GM10266 (cell line): ENCODE measurements around the gene YPEL5.

Experiments
- DNase-seq: peaks from one replicate; pipeline ENCODE4 v3.0.0; 2012; ENCODE audit errors: extremely low spot score
- TF ChIP-seq, protein P1 (sequence below): IDR thresholded peaks from 2 replicates; pipeline ENCODE4 v1.5.1; 2012; ENCODE audit warnings: mild to moderate bottlenecking, low read depth; ENCODE audit not compliant: control insufficient read depth, insufficient read depth; ENCODE audit errors: missing control alignments

YPEL5 gene

DNA sequence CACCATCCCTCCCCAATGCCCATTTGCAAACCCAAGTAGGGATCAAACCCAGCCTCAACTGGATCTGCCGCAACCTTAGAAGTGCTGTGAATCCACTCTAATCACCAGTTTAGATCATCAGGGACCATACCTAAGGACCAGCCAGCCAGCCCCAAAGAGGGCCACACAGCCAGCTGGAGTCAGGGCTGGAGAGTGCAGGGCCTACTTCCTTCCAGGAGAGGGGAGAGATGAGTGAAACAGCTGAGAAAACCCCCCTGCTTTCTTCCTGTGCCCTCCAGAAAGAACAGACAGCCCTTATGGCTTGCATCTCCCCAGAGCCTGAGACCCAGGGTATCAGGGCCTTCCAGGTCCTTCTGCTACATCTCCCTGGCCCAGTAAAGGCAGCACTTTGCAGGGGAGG, 25.8 kb downstream of the YPEL5 start:
- no peak for DNase-seq
- TF ChIP-seq, protein P1, sequence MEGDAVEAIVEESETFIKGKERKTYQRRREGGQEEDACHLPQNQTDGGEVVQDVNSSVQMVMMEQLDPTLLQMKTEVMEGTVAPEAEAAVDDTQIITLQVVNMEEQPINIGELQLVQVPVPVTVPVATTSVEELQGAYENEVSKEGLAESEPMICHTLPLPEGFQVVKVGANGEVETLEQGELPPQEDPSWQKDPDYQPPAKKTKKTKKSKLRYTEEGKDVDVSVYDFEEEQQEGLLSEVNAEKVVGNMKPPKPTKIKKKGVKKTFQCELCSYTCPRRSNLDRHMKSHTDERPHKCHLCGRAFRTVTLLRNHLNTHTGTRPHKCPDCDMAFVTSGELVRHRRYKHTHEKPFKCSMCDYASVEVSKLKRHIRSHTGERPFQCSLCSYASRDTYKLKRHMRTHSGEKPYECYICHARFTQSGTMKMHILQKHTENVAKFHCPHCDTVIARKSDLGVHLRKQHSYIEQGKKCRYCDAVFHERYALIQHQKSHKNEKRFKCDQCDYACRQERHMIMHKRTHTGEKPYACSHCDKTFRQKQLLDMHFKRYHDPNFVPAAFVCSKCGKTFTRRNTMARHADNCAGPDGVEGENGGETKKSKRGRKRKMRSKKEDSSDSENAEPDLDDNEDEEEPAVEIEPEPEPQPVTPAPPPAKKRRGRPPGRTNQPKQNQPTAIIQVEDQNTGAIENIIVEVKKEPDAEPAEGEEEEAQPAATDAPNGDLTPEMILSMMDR = no peak

DNA sequence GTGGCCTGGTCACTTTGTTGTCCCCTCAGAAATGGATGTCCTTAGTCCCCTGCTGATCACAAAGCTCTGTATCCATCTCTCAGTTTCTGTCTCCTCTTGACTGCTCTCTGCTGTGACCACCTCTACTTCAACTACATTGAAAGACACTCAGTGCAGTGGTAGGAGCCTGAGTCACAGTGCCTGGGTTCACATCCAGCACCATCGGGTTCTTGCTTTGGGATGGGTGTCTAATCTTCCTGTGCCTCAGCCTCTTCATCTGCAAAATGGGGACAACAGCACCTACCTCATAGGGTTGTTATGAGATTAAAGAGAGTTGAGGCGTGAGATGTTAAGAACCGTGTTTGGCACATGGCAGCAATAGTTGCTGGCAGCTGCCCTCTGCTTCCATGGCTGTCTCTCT, 30.6 kb downstream of the YPEL5 start:
- TF ChIP-seq, protein P1 = no peak

DNA sequence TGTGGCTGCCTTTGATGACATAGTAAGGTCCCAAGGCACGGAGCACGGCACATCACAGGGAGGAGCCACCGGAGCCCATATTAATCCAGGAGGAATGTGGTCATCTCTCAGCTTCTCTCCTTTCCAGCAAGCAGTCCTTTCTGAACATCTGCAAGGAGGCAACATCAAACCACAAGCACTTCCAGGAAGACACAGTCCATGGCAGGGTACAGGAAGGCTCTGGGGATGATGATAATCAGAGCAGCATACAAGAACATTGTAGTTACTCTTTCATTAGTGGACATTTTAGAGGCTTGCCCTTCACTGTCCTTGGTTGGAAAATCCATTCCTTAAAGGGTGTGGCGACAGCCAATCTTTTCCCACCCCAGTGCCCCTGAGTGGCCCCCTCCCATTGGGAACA, 31.1 kb downstream of the YPEL5 start:
- no peak for DNase-seq

More for the DNA sequence above, 30.6 kb downstream of the YPEL5 start:
- no peak for DNase-seq

DNA sequence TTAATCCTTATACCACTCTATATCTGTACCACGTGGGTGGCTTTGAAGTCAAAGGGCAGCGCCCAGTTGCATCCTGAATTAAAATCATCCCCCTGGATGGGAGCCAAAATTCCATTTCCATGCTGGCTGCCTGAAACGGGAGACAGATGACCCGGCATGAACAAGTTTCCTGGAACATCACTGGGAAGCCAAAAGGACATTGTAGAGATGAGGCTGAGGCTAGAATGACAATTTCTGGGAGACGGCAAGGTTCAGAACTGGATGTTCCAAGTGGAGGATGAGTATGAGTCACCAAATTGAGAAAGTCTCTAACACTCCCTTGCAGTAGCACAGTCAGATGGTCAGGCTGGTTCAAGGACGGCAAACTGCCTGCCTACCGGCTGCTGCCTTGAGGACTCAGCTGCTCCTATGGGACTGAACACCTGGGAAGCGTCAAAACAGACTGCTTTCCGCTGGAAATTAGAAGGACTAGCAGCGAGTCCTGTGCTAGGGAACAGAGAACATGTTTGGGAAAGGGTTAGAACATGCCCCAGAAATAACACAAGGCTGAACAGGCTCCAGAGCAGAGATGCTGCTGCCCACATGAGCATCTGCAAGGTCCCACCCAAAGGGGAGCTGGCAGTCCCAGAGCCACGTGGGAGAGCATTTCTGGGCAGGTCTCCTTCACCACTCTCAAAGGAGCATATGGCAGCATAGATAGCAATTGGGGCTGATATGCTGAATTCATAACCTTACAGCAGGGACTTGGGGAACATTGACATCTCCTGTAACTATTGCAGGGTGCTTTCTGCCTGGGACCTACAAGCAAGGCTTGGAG, 32.0 kb downstream of the YPEL5 start:
- TF ChIP-seq, protein P1 = no peak
- no peak for DNase-seq

More for the DNA sequence above, 31.1 kb downstream of the YPEL5 start:
- TF ChIP-seq, protein P1 = no peak

DNA sequence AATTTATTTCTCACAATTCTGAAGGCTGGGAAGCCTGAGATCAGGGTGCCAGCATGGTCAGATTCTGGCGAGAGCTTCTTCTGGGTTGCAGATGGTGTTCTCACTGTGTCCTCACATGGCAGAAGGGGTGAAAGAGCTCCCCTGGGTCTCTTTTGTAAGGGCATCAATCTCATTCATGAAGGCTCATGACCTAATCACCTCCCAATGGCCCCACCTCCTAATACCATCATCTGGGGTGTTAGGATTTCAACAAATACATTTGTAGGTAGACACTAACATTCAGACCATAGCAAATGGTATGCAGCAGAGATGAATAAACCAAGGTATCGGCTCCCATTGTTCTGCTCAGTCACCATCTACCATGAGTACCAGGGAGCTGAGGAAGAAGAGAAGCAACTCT, 32.7 kb downstream of the YPEL5 start:
- no peak for DNase-seq
- TF ChIP-seq, protein P1 = no peak

DNA sequence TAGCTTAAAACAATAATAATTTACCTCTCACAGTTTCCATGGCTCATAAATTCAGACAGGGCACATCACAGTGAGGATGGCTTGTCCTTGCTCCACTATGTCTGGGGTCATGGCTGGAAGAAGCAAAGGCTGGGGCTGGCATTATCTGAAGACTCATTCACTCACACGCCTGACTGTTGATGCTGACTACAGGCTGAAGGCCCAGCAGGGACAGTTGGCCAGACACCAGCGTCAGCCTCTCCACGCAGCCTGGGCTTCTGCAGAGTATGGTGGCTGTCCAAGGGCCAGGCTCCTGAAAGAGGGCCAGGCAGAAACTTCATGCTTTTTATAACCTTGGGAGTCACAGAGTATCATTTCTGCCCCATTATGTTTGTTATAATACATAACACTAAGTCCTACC, 33.4 kb downstream of the YPEL5 start:
- TF ChIP-seq, protein P1 = no peak
- no peak for DNase-seq

DNA sequence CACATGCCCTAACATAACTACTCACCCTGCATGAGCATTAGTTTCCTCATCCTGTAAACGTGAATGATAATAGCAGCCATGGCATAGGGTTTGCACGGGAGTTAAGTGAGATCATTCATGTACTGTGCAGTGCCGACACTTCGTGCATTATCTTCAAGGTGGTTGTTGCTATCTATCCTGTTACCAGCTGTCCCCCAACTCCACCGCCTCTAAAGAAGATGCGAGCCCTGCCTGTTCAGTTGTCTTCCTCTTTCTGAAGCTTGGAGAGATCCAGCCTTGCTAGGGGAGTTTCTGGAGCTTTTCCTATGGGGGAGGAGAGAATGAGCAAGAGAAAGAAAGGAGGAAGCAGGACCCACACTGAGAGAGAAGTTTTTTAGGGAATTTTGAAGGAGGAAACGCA, 34.4 kb downstream of the YPEL5 start:
- TF ChIP-seq, protein P1 = no peak
- no peak for DNase-seq
